Right lobe of liver (tissue), 4 donors: ENCODE data around the gene TROAP.

Source experiments
- CTCF ChIP-seq, 4 donors: fragments of 200-600 bp in 3 of 4; fragments of 450-650 bp in 1 of 4; IDR thresholded peaks; one replicate each; pipeline versions ENCODE4 v1.5.1 to v1.8.0; 2016 to 2022; ENCODE audit warnings: antibody characterized with exemption in 4 of 4, mild to moderate bottlenecking in 2 of 4
- POLR2A ChIP-seq: fragments of 450-650 bp; IDR thresholded peaks from one replicate; pipeline ENCODE4 v1.6.1; 2017; ENCODE audit warnings: antibody characterized with exemption, mild to moderate bottlenecking
- donor health status: DM: no; HTN: no; CAD: no.
- donor health status: DM: no; HTN: no; CAD: no.
- donor health status: DM: no; HTN: yes; CAD: no.

DNA sequence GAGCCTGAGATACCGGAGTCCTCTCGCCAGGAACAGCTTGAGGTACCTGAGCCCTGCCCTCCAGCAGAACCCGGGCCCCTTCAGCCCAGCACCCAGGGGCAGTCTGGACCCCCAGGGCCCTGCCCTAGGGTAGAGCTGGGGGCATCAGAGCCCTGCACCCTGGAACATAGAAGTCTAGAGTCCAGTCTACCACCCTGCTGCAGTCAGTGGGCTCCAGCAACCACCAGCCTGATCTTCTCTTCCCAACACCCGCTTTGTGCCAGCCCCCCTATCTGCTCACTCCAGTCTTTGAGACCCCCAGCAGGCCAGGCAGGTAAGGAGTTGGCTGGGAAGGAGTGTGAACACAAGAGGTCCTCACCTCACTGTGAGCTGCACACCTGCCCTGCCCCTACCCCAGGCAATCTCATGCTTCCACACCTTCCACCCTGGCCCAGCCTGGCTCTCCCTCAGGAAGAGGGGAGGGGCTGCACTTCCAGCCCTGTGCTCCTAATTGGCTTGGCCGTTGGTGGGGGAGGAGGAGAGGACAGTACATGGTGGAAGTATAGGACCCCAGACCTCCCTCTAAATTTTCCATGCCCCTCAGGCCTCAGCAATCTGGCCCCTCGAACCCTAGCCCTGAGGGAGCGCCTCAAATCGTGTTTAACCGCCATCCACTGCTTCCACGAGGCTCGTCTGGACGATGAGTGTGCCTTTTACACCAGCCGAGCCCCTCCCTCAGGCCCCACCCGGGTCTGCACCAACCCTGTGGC is 7.8 kb downstream of the TROAP start:
- TF ChIP-seq CTCF (IDR thresholded peaks at IDR 0.05) (no peak), POLR2A (no peak)
